ENCODE data around the gene ZNF581.

- no peak for TF ChIP-seq CTCF (IDR thresholded peaks at IDR 0.05)
- no peak for TF ChIP-seq POLR2A (IDR thresholded peaks at IDR 0.05)
These were observed 27.0 kb upstream of the ZNF581 start for GRCh38 chr19:55616395-55616875.

Data from ovary (tissue), 3 donors.